K562 (cell line): ENCODE measurements around the gene VIT. TPM values are rescaled to one million over a fixed set of nuclear protein-coding genes. Genes with fewer than 3 reads are reported as not detected.
A peak's percentile ranks its signal among the peaks of the same experiment; 100 is the strongest.

Experiments
- ATAC-seq: fragments of 200-7000 bp; cut with Tn5 transposase; 3 replicates; pipeline ENCODE4 v1.9.1; 2020; ENCODE audit warnings: moderate library complexity
- BruUV-seq: library from RNA; stranded (reverse); fragments of 400-500 nt; replicated peaks from 2 replicates; lab custom pipeline; 2021; lab: Mats Ljungman, UMichigan
- CTCF ChIA-PET: fragments of 300-600 bp; formaldehyde crosslinking; extraction: SDS; loops from one replicate; lab custom pipeline; 2021; ENCODE audit warnings: low intra/inter-chr PET ratio; lab: Yijun Ruan, JAX
- POLR2A ChIA-PET: fragments of 300-600, 350-650 bp; sonication (Branson Sonifier 250); formaldehyde crosslinking; extraction: SDS; loops from one replicate; lab custom pipeline; 2021; ENCODE audit warnings: antibody characterized with exemption, inconsistent platforms; lab: Yijun Ruan, JAX
- DNase-seq, 4 experiments: peaks; one replicate each; pipeline versions ENCODE4 v3.0.0 to v3.0.0-alpha.2; 2011 to 2018; ENCODE audit warnings: low spot score in 3 of 4, mixed read lengths in 3 of 4; ENCODE audit errors: extremely low read depth in 1 of 4
- FAIRE-seq: peaks from 2 replicates; lab custom pipeline; 2011; peaks lifted over from hg19 to GRCh38; lab: Jason Lieb, UNC
- H2AFZ ChIP-seq: 2 replicates; pipeline ENCODE4 v1.6.0; 2011; ENCODE audit warnings: low read depth, low read length, control low read depth, inconsistent platforms
- H3K27ac ChIP-seq: fragments of 200-600 bp; 3 replicates; pipeline ENCODE4 v1.8.0; 2011; ENCODE audit warnings: low read depth, mild to moderate bottlenecking, control low read depth, inconsistent platforms, low read length, moderate library complexity, mixed read lengths; ENCODE audit errors: extremely low read depth
- H3K27me3 ChIP-seq, 2 experiments: fragments of 300-600 bp in 1 of 2; 2 replicates in 1 of 2; 3 replicates in 1 of 2; pipeline versions ENCODE4 v1.6.0 to v1.8.0; 2011; ENCODE audit warnings: inconsistent platforms in 2 of 2, low read length in 2 of 2, mild to moderate bottlenecking in 1 of 2, mixed read lengths in 1 of 2, moderate library complexity in 1 of 2; ENCODE audit not compliant: control insufficient read depth in 2 of 2, insufficient read depth in 2 of 2
- H3K36me3 ChIP-seq: fragments of 300-600 bp; 3 replicates; pipeline ENCODE4 v1.8.0; 2011; ENCODE audit warnings: mild to moderate bottlenecking, low read length, inconsistent platforms; ENCODE audit not compliant: control insufficient read depth, insufficient read depth
- H3K4me1 ChIP-seq, 2 experiments: fragments of 200-600 bp in 1 of 2; replicated peaks in 1 of 2; 2 replicates in 1 of 2; 3 replicates in 1 of 2; pipeline versions ENCODE4 v1.5.1 to v1.8.0; 2011; ENCODE audit warnings: inconsistent platforms in 2 of 2, low read length in 2 of 2, mild to moderate bottlenecking in 1 of 2, mixed read lengths in 1 of 2, moderate library complexity in 1 of 2; ENCODE audit not compliant: control insufficient read depth in 2 of 2, insufficient read depth in 2 of 2
- H3K4me2 ChIP-seq: 2 replicates; pipeline ENCODE4 v1.6.1; 2011; ENCODE audit warnings: low read length, control low read depth, inconsistent platforms, mixed read lengths; ENCODE audit not compliant: insufficient read depth
- H3K4me3 ChIP-seq: fragments of 200-600 bp; sonication (generic), shearing (Covaris generic); 2 replicates; pipeline ENCODE4 v1.5.1; 2016; ENCODE audit warnings: control low read depth, inconsistent platforms
- H3K79me2 ChIP-seq: fragments of 200-600 bp; 3 replicates; pipeline ENCODE4 v1.8.0; 2011; ENCODE audit warnings: low read length, inconsistent platforms; ENCODE audit not compliant: control insufficient read depth, insufficient read depth
- H3K9ac ChIP-seq, 2 experiments: 2 replicates each; pipeline versions ENCODE4 v1.6.0 to v1.6.1; 2011; ENCODE audit warnings: low read depth in 2 of 2, low read length in 2 of 2, control low read depth in 1 of 2, inconsistent platforms in 1 of 2, mild to moderate bottlenecking in 1 of 2, mixed read lengths in 1 of 2; ENCODE audit not compliant: insufficient read depth in 1 of 2
- H3K9me1 ChIP-seq: one replicate; pipeline ENCODE4 v1.6.0; 2011; ENCODE audit warnings: inconsistent platforms, mild to moderate bottlenecking, low read length, moderate library complexity; ENCODE audit not compliant: control insufficient read depth, insufficient read depth
- H3K9me3 ChIP-seq: replicated peaks from 2 replicates; pipeline ENCODE4 v1.5.1; 2011; ENCODE audit warnings: low read depth, low read length, inconsistent platforms; ENCODE audit not compliant: control insufficient read depth, insufficient read depth
- H4K20me1 ChIP-seq: replicated peaks from 2 replicates; pipeline ENCODE4 v1.6.1; 2011; ENCODE audit warnings: low read length, inconsistent platforms, mixed read lengths; ENCODE audit not compliant: control insufficient read depth, insufficient read depth
- BCOR ChIP-seq: fragments of 450-650 bp; IDR thresholded peaks from 2 replicates; pipeline ENCODE4 v1.6.1; 2016
- HMGN3 ChIP-seq: IDR thresholded peaks from 2 replicates; pipeline ENCODE4 v1.6.1; 2011; ENCODE audit warnings: borderline replicate concordance, low read depth, mild to moderate bottlenecking, mixed read lengths, low read length; ENCODE audit not compliant: insufficient read length; ENCODE audit errors: extremely low read depth
- JUNB ChIP-seq: fragments of 450-650 bp; formaldehyde crosslinking; conservative IDR thresholded peaks from 2 replicates; pipeline ENCODE4 v1.4.0; 2020; ENCODE audit warnings: mild to moderate bottlenecking
- KLF13 ChIP-seq: fragments of 450-650 bp; IDR thresholded peaks from 2 replicates; pipeline ENCODE4 v1.6.1; 2016; ENCODE audit warnings: missing genetic modification characterization, low read depth, mild to moderate bottlenecking, missing compliant biosample characterization, moderate library complexity, borderline replicate concordance
- KLF16 ChIP-seq: IDR thresholded peaks from 2 replicates; pipeline ENCODE4 v1.6.1; 2016; ENCODE audit warnings: antibody characterized with exemption
- POLR2G ChIP-seq: fragments of 200-400 bp; formaldehyde crosslinking; IDR thresholded peaks from 2 replicates; pipeline ENCODE4 v1.6.1; 2017; ENCODE audit warnings: low read depth, mild to moderate bottlenecking, antibody characterized with exemption, low read length, moderate library complexity
- PTTG1 ChIP-seq: fragments of 450-650 bp; IDR thresholded peaks from 2 replicates; pipeline ENCODE4 v1.6.1; 2016; ENCODE audit warnings: low read depth, mild to moderate bottlenecking, missing genetic modification characterization, missing compliant biosample characterization
- RBM25 ChIP-seq: fragments of 200-400 bp; formaldehyde crosslinking; IDR thresholded peaks from 2 replicates; pipeline ENCODE4 v1.6.1; 2018; ENCODE audit warnings: low read length, low read depth, moderate library complexity; ENCODE audit not compliant: severe bottlenecking
- RFX1 ChIP-seq: fragments of 450-650 bp; IDR thresholded peaks from 2 replicates; pipeline ENCODE4 v1.6.1; 2016; ENCODE audit warnings: mild to moderate bottlenecking, moderate library complexity
- TRIM24 ChIP-seq, 2 experiments: fragments of 450-650 bp; IDR thresholded peaks; 2 replicates each; pipeline ENCODE4 v1.6.1; 2016
- XRCC5 ChIP-seq: fragments of 200-400 bp; formaldehyde crosslinking; IDR thresholded peaks from 2 replicates; pipeline ENCODE4 v1.6.1; 2017; ENCODE audit warnings: low read depth, mild to moderate bottlenecking, low read length
- ZBED1 ChIP-seq: IDR thresholded peaks from 2 replicates; pipeline ENCODE4 v1.6.1; 2014
- ZNF146 ChIP-seq: IDR thresholded peaks from one replicate; pipeline ENCODE4 v1.6.1; 2018; ENCODE audit warnings: missing compliant biosample characterization; ENCODE audit not compliant: unreplicated experiment
- ZNF77 ChIP-seq: fragments of 250-450 bp; sonication (Bioruptor Pico); IDR thresholded peaks from 2 replicates; pipeline ENCODE4 v1.5.0; 2020
- ZZZ3 ChIP-seq: fragments of 450-650 bp; IDR thresholded peaks from 2 replicates; pipeline ENCODE4 v1.6.1; 2016; ENCODE audit warnings: antibody characterized with exemption, mild to moderate bottlenecking, moderate library complexity
- WGBS: fragments of 100-300 bp; shearing (Covaris generic); methylation state at CpG from one replicate; pipeline ENCODE4 v1.1.6; 2016; ENCODE audit warnings: low coverage, mixed read lengths; ENCODE audit not compliant: insufficient coverage; ENCODE audit errors: missing lambda C conversion rate; 5-methylcytosine and 5-hydroxymethylcytosine counted together
- in situ Hi-C: fragments of 300-500 bp; cut with MboI; formaldehyde crosslinking; loops from 4 replicates; pipeline ENCODE4 v1.15.0; 2018; ENCODE audit warnings: inconsistent platforms, mixed read lengths
- intact Hi-C: fragments of 100-400 bp; cut with micrococcal nuclease; formaldehyde crosslinking; loops from 2 replicates; pipeline ENCODE4 v1.14.2; 2022
- polyA plus RNA-seq, 8 experiments: library from polyadenylated mRNA; depleted of rRNA in 4 of 8; stranded (reverse) in 5 of 8; unstranded in 3 of 8; fragments of >200 nt; fragmentation: Nextera tagmentation in 2 of 8; fragmentation: Illumina TruSeq in 1 of 8; extraction: Ambion mirVana in 2 of 8; extraction: Trizol in 1 of 8; gene quantifications; 2 replicates each; pipeline versions ENCODE4 v1.2.1 to v1.2.3, GENCODE V29; 2011 to 2014; ENCODE audit warnings: inconsistent platforms in 1 of 8, missing spikeins in 1 of 8
- total RNA-seq, 7 experiments: library from RNA; depleted of rRNA in 6 of 7; stranded (reverse); fragments of >200 nt in 6 of 7; fragmentation: Illumina TruSeq in 2 of 7; extraction: Trizol in 2 of 7; gene quantifications; 2 replicates each; pipeline versions ENCODE4 v1.2.1 to v1.2.3, GENCODE V29; 2011 to 2021; ENCODE audit warnings: low replicate concordance in 1 of 7
- TF ChIP-seq, protein P1 (sequence below): sonication (generic); formaldehyde crosslinking; IDR thresholded peaks from 2 replicates; pipeline ENCODE4 v1.8.0; 2022; ENCODE audit warnings: missing genetic modification reagents, mild to moderate bottlenecking, borderline replicate concordance
- TF ChIP-seq, protein P2 (sequence below): fragments of 150-350 bp; conservative IDR thresholded peaks from 2 replicates; pipeline ENCODE4 v1.6.1; 2014; ENCODE audit warnings: low read length
- TF ChIP-seq, protein P3 (sequence below): sonication (generic); formaldehyde crosslinking; IDR thresholded peaks from 2 replicates; pipeline ENCODE4 v1.8.0; 2022; ENCODE audit warnings: mild to moderate bottlenecking, missing genetic modification reagents, borderline replicate concordance

The VIT gene
- total and polyA plus RNA-seq, 9 of the 15 experiments (the other 6 are each of a cell fraction or from before 2014, with no cell fraction given) = not detected

DNA sequence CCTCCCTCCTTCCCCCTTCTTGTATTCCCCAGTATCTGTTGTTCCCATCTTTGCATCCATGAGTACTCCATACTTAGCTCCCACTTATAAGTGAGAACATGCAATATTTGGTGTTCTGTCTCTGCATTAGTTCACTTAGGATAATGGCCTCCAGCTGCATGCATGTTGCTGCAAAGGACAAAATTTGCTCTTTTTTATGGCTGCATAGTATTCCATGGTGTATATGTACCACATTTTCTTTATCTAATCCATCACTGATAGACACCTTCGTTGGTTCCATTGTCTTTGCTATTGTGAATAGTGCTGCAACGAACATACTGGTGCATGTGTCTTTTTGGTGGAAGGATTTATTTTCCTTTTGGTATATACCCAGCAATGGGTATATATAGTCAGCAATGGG is 47.4 kb downstream of the VIT start:
- BruUV-seq = no TSS peak
- FAIRE-seq = no peak

More for the DNA sequence above, 47.4 kb downstream of the VIT start:
- Histone ChIP-seq H4K20me1 (no peaks in the 10 kb centered on the region), H3K79me2 (no peaks in the 10 kb centered on the region), H3K27me3 (no peaks in the 10 kb centered on the region), H3K4me3 (no peak overlapping the region), H3K36me3 (no peaks in the 10 kb centered on the region), H2AFZ (no peak overlapping the region), H3K9me3 (no peaks in the 10 kb centered on the region), H3K4me1 (no peaks in the 10 kb centered on the region), H3K27ac (no peak overlapping the region), H3K9ac (no peak overlapping the region), H3K9me1 (no peaks in the 10 kb centered on the region), H3K4me2 (no peak overlapping the region)
- DNase-seq (no peak), ATAC-seq (no peak)
- intact Hi-C loops = no loop called here
- ChIA-PET POLR2A (no interaction called here), CTCF (no interaction called here)
- TF ChIP-seq PTTG1 (tag) (no peak), POLR2G (no peak), TRIM24 (IDR thresholded peaks at IDR 0.05) (no peak), KLF13 (tag) (no peak), HMGN3 (no peak), ZNF146 (CRISPR knock-in tag) (peak; percentile 74), ZNF77 (CRISPR knock-in tag) (no peak), RBM25 (peak; percentile 18), BCOR (no peak), ZZZ3 (no peak), RFX1 (no peak), ZBED1 (no peak), XRCC5 (no peak), KLF16 (no peak), JUNB (CRISPR knock-in tag) (no peak)
- TF ChIP-seq, protein P1, sequence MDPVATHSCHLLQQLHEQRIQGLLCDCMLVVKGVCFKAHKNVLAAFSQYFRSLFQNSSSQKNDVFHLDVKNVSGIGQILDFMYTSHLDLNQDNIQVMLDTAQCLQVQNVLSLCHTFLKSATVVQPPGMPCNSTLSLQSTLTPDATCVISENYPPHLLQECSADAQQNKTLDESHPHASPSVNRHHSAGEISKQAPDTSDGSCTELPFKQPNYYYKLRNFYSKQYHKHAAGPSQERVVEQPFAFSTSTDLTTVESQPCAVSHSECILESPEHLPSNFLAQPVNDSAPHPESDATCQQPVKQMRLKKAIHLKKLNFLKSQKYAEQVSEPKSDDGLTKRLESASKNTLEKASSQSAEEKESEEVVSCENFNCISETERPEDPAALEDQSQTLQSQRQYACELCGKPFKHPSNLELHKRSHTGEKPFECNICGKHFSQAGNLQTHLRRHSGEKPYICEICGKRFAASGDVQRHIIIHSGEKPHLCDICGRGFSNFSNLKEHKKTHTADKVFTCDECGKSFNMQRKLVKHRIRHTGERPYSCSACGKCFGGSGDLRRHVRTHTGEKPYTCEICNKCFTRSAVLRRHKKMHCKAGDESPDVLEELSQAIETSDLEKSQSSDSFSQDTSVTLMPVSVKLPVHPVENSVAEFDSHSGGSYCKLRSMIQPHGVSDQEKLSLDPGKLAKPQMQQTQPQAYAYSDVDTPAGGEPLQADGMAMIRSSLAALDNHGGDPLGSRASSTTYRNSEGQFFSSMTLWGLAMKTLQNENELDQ (CRISPR knock-in tag) = no peak
- TF ChIP-seq, protein P2, sequence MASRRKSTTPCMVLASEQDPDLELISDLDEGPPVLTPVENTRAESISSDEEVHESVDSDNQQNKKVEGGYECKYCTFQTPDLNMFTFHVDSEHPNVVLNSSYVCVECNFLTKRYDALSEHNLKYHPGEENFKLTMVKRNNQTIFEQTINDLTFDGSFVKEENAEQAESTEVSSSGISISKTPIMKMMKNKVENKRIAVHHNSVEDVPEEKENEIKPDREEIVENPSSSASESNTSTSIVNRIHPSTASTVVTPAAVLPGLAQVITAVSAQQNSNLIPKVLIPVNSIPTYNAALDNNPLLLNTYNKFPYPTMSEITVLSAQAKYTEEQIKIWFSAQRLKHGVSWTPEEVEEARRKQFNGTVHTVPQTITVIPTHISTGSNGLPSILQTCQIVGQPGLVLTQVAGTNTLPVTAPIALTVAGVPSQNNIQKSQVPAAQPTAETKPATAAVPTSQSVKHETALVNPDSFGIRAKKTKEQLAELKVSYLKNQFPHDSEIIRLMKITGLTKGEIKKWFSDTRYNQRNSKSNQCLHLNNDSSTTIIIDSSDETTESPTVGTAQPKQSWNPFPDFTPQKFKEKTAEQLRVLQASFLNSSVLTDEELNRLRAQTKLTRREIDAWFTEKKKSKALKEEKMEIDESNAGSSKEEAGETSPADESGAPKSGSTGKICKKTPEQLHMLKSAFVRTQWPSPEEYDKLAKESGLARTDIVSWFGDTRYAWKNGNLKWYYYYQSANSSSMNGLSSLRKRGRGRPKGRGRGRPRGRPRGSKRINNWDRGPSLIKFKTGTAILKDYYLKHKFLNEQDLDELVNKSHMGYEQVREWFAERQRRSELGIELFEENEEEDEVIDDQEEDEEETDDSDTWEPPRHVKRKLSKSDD = no peak
- TF ChIP-seq, protein P3, sequence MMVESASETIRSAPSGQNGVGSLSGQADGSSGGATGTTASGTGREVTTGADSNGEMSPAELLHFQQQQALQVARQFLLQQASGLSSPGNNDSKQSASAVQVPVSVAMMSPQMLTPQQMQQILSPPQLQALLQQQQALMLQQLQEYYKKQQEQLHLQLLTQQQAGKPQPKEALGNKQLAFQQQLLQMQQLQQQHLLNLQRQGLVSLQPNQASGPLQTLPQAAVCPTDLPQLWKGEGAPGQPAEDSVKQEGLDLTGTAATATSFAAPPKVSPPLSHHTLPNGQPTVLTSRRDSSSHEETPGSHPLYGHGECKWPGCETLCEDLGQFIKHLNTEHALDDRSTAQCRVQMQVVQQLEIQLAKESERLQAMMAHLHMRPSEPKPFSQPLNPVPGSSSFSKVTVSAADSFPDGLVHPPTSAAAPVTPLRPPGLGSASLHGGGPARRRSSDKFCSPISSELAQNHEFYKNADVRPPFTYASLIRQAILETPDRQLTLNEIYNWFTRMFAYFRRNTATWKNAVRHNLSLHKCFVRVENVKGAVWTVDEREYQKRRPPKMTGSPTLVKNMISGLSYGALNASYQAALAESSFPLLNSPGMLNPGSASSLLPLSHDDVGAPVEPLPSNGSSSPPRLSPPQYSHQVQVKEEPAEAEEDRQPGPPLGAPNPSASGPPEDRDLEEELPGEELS (CRISPR knock-in tag) = no peak
- in situ Hi-C loops = no loop called here
- WGBS = 0% methylated on average over 2 of the region's 2 CpGs
